GOT3 (cell line): Measurements from ENCODE around the gene PHF21A.
"Not testable (repeated sequence)": the region's sequence is repeated elsewhere in the genome, so short reads cannot be mapped to it uniquely, and the experiment has no call there.

Source experiments
- DNase-seq: peaks from one replicate; lab custom pipeline; 2025; ENCODE audit warnings: mixed read lengths; lab: John Stamatoyannopoulos, UW

PHF21A gene

DNA sequence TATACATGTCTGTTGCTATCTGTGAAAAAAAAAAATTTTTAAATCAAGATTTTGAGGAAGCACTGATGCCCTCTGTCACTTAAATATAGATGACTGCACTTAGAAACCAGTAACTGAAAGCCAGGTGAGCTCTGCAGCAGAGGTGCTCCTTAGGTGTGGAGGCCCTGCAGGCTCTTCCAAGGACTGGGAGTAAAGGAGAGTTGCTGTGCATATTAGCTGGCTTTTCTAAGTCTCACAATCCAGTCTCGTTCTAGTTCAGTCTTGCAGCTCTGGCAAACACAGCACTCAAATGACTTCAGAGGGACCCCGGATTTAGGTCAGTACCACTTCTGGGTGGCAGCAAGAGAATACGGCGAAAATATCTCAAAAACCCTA, 137.8 kb downstream of the PHF21A start:
- no peak for DNase-seq

DNA sequence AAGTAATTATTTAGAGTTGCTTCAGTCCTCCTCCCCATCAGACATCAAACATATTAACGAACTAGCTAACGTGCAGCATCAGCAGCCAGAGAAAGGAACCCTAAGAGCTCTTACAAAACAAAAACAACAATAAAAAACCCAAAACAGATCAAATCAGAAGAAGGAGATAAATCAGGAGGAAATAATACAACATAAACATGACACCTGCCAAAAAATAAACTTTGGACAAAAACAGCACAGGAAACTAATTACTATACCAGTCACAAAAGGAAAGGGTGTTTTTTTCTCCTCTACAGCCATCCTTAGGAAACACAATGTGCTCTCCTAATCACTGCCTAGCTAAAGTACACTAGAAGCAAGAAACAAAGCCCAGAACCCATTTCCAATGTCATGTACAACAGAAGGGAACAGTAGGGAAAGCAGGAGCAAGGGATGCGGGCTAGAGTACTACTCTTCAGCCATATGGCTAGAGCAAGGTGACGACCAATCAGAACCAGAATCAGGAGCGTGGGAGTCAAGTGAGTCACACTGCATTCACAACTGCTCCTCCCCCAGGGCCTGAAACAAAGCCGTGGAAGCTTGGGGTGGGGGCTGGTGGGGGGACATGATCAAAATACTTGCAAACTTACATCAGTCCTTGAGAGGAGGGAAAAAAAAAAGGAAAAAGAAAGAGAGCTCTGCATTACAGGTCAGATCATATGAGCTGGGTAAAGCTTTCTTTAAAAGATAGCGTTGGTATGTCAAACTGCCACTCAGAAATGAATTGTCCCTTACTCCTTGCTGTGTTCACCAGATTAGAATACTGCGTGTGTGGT, 138.4 kb downstream of the PHF21A start:
- DNase-seq, result no peak

DNA sequence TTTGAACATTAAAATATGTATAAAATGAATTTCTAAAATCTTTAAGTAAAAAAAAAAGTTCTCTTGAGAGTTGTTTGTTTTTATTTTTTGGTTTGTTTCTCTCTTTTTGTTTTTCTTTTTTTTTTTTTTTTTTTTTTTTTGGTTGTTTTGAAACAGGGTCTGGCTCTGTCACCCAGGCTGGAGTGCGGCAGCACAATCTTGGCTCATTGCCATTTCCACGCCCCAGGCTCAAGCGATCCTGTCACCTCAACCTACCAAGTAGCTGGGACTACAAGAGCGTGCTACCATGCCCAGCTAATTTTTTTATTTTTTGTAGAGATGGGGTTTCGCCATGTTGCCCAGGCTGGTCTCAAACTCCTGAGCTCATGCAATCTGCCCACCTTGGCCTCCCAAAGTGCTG, 139.4 kb downstream of the PHF21A start:
- not testable (repeated sequence) for DNase-seq

DNA sequence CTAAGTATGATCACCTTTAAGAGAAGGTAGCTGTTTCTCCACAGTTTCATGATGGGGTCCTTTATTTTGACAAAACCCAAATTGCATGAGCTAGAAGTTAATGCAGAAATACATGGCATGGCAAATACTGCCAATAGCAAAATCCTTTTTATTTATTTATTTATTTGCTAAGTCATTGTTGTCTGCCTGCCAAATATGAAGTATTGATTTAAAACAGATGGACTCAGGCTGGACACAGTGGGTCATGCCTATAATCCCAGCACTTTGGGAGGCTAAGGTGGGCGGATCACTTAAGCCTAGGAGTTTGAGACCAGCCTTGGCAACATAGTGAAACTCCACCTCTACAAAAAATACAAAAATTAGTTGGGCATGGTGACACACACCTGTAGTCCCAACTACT, 146.4 kb downstream of the PHF21A start:
- DNase-seq, result no peak

DNA sequence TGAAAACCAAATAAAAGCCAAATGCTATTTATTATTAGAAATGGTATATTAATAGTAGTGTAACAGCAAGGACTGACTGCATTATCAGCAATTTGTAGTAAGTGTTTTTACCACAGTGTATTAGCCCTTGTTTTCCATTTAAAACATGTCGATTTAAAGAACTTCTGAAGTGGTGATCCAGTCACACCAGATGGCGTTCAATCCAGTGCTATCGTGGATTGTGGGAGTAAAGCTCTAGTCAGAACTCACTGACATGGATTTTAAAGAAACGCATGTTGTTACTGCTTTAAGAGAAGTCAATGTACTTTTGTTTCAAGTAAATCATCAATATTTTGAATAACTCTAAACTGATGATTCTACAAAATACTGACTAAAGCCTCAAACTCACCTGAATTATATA, 147.7 kb downstream of the PHF21A start:
- no peak for DNase-seq

DNA sequence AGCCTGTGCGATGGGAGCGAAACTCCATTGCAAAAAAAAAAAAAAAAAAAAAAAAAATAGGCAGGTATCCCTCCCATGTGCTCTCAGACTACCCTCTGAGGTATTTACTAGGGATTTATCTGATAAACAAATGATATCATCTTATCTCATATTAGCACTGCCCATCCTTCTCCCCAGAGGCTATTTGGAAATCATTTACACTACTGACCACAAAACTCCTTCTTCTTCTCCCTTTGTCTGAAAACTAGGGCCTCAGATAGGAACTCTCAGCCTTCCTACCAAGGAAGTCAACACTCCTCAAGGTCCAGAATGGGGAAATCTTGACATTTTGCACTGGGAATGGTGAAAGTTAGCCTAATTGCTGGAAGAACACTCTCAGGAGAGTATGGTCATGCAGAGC, 152.4 kb downstream of the PHF21A start:
- no peak for DNase-seq

DNA sequence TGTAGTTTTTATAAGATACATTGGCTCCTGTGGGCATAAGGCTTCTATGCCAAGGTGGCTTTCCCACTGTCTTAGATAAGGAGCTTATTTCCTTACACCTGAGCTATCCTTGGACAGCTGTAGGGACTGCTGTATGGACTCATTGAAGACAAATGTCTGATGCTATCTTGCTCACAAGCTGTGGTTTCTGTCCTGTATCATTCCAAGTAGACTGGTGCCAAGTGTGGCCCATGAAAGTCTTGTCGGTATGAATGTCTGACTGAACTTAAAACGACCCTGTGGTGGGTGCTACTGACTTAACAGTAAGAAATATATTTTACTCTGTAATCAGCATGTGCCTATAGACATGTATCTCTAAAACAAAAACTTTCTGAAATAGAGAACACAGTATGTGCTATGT, 153.7 kb downstream of the PHF21A start:
- DNase-seq, result no peak

DNA sequence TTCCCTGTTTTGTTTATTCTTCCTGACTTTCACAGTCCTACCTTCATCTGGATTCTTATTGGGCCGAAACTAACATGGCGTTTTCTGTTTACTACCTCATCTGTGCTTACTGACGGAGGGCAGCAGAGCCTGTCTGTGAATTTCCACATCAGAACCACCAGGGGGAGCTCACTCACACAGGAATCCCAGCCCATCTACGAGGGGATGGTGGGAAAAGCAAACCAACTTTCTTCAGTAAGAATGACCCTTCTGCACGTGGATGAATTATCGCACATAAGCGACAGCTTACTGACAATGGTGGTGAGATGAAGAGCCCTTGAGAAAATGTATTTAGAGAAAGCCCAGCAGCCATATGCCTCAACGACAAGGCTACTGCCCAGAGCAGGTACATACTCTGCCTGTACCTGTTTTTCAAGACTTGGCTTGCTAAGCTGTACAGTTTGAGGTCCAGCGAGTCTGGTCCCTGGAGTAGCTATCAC, 156.3 kb downstream of the PHF21A start:
- no peak for DNase-seq

DNA sequence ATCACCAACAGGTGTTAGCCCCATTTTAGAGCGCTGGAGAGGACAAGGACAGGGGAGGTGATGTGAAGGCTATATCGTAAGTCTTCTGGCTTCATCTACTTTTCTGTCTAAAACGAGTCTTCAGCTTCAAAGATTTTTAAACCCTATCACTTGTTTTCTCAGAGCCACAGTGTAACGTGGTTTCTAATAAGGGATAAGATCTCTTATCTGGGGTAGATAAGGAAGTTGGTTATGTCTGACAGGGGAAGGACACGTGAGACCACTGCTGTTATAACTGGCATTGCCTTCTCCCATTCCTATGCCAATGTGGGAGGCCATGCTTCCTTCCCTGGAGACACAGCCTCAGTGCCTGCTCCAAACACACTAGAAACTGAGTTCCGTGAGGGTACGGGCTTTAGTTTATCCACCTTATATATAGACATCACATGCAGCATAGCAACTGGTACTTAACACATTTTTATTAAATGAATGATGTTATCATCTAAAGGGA, 159.5 kb downstream of the PHF21A start:
- DNase-seq, result no peak

DNA sequence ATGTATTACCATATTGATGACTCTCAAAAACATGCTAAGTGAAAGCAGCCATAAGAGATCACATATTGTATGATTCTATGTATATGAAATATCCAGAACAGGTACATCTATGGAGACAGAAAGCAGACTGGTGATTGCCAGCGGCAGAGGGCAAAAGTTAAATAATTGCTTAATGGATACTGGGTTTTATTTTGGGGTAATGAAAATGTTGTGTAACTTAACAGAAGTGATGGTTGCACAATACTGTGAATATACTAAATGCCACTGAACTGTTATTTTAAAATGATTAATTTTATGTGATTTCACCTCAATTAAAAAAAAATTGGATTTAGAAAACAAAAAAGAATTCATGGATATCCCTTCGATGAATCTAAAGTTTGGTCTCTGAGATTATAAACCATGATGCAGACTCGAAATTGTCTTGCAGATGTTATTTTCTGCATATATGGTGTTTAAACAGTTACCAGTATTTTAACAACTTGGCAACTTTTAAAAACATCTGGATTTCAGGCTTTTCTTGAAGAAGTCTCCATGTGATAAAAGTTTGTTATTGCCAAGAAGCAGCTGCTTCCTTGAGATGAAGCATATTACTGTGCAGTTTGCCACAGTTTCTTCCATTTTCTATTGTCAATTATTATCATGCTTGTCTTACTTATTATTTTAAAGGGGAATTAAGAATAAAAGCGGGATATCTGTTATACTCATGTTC, 160.7 kb downstream of the PHF21A start:
- DNase-seq, result no peak

DNA sequence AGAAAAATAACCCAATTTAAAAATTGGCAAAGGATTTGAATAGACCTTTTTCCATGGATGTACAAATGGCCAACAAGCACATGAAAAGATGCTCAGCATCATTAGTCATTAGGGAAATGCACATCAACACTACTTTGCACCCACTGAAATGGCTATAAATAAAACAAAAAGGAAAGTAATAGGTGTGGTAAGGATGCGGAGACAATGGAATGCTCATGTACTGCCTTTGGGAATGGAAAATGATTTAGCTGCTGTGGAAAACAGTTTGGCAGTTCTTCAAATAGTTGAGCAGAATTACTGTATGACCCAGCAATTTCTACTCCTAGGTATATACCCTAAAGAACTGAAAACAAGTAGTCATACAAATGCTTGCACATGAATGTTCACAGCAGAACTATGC, 161.4 kb downstream of the PHF21A start:
- DNase-seq, result no peak

DNA sequence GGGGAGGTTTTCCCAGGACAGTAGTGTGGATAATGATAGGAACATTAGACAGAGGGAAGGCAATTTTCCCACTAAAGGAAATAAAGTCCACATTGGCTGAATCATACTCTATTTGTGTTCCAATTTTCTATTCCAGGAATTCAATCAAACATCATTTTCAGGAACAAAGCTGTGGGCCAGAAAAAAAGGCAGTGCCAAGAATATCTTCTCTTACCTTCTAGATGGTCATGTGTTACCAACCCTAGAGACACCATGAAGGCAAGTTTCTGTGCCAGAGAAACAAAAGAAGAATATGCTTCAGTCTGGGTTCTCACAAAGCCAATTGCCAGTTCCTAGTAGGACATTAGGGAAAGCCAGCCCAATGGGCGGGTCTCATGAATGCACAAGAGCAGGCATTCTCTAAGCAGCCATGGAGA, 171.3 kb downstream of the PHF21A start:
- DNase-seq, result no peak

DNA sequence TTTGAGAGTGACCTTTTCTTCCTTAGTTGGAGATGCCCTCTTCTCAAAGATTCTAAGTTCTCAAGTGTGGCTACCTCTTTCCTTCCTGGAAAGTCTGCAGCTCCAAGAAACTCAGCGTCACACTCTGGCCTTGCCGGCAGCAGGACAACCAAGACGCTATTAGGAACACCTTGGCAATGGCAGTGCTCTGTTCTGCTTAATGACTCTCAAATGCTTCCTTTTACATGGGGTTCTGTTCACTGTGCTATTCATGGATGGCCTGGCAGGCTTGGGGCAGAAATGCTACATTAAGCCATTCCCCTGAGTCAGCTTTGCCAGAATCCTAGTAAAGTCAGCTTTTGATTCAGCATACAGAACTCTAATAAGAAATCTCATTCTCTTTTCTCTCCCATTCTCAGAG, 172.9 kb downstream of the PHF21A start:
- no peak for DNase-seq

DNA sequence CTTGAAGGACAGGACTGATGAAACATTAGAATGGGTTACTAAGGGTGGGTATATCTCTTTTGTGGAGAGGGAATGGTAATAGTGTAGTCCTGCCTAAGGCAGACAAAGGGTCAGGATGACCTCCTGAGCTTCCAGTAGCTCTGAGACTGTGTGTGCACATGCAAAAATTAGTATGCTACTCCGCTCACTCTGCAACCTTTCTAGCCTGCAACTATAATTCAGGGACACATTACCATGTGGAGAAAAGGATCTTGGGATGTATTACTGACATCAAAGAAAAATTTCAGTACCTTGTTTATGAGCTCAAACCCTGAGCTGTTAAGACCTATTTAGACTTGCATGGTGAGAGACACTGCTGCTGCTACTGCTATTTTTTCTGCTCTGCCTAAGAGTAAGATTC, 173.4 kb downstream of the PHF21A start:
- no peak for DNase-seq

DNA sequence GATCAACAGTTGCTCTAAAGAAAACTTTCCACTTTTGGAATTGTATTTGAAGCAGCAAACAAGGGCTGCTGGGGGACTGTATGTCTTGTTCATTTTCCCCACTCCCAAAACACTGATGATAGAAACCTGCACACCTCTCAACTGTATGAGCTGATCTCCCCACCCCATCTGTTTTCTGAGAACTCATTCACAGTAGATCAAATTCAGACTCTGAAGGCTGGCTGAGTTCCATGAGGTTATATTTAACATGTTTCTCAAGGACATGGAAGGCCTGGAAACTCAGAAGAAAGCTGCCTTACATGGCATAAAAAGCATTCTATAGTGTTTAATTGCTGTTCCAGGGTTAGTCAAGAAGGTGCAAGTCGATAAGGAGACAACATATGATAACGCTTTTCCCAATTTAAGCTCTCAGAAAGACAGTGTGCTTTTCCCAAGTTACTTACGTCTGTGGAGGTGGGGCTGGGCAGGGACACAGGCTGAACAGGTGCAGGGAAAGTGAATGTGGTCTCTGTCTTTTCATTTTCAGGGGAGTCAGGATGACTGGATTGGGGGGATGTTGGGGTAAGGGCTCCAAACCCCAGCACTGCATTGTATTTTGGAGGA, 175.8 kb downstream of the PHF21A start:
- DNase-seq, result no peak

DNA sequence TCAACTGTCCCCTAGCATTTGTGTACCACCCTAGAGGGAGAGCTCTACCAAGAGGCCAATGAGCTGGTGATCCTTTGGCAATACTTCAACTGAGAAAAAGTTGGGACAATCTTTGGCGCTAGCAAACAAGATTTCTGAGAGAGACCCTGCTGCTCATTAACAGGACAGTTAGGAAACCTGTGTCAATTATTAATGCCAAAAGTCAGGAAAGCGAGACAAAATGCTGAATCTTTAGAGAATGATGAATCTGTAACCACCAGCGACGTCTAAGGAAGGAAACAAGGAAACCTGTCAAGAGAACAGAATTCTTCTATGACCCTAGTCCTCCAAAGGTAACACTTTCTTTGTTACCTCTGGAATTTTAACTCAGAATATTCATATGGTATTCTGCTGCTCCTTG, 178.9 kb downstream of the PHF21A start:
- no peak for DNase-seq

DNA sequence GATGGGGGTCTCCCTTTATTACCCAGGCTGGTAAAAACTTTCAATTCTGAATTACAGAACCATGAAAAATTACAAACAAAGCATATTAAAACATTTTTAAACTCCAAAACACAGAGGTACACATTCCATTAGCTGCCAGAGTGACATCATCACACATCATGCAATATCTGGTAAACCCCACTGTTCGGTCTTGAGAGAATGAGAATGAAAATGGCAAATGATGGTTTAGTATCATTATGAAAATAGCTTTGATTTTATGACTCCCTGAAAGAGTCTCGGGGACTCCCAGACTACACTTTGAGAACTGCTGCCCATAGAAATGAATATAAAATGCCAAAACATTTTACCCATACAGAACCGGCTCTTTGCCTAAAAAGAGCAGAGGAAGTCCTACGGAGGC, 180.0 kb downstream of the PHF21A start:
- DNase-seq, result no peak

DNA sequence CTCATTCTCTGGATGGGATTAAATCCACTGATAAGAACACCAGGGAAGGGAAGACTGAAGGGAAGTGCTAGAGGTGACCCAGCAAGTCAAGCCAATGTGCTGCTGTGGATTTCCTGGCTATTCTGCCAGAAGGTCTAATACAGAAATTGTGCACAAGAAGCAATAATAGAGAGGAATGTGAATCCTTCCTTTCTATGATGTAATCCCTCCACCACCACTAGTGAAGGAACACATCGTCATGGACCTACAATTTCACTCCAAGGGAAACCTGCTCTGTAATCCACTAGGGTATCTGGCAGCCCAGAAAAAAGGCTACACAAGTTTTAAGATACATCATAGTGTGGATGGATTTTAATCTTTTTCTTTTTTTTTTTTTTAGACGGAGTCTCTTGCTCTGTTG, 181.4 kb downstream of the PHF21A start:
- no peak for DNase-seq

DNA sequence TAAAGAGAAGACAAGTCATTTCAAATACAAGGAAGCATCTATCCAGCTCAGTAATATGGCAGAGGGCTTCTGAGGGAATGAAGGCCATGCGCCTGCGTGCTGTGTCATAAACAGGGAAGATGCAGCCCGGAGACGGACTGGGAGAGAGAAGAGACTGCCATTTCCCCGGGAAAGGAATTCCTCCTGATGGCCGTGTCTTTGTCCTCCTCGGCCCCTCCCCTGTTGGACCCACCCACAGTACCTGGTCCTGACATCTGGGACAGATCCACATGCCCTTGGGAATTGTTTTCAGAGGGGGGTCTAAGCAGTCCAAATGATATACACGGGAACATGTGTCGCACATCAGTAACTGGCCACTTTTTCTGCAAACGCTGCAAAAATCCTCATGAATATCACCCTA, 183.3 kb downstream of the PHF21A start:
- no peak for DNase-seq

DNA sequence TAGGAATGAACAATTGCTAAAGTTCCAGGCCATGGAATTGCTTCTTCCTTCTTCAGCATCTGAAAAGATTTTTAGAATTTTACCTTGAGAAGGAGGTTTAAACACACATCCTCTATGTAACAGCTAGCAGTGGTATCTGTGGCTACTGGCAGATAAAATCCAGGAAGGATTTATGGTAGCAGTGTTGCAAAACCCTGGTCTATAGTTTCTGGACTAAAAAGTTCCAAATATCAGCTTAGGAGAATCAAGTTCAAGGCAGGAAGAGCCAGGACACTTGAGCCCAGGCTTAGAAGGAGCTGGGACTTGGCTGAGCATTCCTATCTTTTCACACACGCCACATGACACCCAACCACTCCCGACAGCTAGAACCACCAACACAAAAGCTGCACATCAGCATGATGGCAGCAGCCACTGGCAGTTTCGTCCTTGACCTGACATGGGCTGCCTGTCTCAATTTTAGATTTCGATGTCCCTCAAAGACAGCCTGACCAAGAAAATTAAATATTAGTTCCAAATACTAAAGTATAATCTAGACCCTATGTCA, 184.7 kb downstream of the PHF21A start:
- no peak for DNase-seq

DNA sequence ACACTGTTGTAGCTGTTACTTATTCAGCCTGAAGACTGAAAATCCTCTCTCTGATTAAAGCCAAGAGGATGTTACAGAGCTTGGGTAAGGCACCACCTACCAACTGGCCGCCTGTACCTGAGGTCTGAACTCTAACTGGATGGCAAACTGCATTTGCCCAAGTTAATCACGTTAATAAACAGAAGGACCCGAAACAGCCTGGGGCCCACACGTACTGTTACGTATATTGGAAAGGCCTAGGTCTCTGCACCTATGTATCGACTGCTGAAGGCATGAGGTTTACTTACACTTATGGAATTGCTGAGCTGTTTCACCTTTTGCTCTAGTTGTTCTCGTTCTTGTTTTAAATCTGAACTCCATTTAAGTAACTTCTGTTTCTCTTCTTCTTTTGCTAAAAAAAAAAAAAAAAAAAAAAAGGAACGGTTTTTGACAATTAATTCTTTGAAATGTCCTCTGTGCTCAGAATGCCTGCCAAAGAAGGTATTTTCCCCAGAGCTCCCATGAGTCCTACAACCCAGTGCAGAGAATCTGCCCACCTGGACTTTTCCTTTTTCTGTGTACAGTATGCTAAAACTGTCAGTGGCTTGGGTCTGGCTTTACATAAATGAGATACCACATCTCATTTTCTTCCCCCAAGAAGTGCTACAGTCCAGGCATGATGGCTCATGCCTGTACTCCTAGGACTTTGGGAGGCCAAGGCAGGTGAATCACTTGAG, 185.7 kb downstream of the PHF21A start:
- no peak for DNase-seq
